COR-L47 (cell line): ENCODE measurements around the gene CYP19A1.

ENCODE experiments used
- DNase-seq: peaks from one replicate; lab custom pipeline; 2025; lab: John Stamatoyannopoulos, UW

CYP19A1 gene

DNA sequence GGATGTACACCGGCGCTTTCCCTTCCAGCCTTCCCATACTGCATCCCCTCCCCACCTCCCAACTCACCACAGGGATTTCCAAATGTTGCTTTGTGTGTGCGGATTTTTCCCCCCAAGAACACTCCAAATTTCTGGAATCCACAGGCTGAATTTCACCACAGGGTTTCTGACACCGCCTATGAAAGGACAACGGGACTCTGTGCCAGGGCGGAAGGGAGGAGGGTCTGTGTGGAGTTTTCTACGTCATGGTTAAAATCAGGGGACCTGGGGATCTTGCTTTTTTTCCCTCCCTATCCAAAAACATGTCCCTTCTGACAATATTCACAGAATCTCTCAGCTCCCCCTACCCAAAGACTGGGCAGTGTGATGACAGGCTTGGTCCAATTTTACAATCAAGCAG lies 14.6 kb downstream of the CYP19A1 start:
- no peak for DNase-seq

DNA sequence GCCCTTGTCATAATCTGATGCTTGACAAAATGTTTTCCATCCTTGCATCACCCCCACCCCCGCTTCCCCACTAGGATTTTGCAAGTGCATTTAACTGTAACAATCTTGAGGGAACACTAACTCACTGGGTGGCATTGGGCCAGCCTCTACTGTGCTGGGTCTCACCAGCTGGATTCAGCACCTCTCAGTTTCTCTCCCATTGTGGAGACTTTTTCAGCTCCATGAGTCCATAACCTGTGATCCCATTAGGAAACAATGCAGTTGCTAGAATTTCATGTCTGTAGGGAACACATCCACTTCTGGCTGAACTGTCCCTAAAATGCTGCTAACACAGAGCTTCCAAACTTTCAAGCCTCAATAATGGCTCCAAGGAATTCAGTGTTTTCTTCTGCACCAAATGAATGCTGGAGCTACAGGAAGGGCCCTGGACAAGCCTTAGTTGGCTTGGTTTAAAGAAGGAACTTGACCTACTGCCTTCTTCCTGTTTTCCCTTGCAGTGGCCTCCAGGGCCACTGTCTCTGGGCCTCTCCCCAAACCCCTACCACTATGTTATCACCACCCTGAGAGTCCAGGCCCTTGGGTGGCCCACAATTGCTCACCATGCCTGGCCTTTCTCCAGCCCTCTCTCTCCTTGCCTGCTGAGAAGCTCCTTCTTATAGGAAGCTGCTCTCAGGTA lies 15.6 kb downstream of the CYP19A1 start:
- DNase-seq = no peak

DNA sequence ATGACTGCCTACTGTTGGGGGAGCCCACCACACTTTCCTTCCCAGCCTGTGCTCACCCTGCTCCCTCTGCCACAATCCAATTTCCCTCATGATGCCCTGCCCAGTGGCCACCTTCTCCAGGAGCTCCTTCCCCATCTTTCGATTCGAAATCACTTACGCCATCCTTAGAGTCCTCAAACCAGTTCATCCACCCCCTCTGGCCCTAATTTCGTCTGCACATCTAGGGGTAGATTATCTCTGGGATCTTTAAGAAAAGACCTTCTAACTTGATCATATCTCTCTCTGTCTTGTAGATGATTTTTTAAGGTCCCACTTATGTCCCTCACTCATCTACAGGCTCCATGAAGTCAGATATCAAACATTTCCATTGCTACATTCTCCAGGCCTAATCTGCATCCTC lies 17.1 kb downstream of the CYP19A1 start:
- no peak for DNase-seq

DNA sequence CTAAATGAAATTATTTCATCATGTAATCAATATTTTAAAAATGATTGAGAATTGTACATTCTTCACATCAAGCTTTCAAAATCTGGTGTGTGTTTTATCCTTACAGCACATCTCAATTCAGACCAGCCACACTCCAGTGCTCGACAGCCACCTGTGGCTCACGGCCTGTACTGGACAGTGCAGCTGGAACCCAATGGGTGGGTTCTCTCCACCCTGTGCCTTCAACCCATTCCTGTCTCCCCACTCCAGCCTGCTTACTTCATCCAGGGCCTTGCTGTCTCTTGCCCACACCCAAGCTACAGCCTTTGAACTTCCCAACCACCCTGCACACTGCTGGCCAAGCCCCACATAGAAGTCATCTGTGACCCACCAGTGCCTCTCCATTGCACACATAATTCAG lies 17.6 kb downstream of the CYP19A1 start:
- DNase-seq = no peak

DNA sequence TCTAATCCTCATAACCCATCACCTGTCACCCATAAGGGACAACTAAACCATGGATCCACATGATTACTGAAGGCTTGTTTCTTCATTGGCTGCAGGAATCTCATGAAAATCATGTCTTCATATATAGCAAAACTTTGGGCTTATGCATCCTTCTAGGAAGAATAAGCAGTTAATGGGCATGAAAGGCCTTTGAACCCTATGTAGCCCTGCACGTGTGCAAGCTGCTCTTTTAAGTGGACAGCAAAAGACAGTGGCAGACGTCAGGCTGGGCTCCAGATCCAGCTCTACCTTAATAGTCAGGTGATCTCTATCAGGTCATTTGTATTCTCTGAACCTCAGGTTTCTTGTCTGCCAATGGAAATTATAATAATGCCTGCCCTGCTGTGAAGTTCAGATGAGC lies 18.9 kb downstream of the CYP19A1 start:
- no peak for DNase-seq

DNA sequence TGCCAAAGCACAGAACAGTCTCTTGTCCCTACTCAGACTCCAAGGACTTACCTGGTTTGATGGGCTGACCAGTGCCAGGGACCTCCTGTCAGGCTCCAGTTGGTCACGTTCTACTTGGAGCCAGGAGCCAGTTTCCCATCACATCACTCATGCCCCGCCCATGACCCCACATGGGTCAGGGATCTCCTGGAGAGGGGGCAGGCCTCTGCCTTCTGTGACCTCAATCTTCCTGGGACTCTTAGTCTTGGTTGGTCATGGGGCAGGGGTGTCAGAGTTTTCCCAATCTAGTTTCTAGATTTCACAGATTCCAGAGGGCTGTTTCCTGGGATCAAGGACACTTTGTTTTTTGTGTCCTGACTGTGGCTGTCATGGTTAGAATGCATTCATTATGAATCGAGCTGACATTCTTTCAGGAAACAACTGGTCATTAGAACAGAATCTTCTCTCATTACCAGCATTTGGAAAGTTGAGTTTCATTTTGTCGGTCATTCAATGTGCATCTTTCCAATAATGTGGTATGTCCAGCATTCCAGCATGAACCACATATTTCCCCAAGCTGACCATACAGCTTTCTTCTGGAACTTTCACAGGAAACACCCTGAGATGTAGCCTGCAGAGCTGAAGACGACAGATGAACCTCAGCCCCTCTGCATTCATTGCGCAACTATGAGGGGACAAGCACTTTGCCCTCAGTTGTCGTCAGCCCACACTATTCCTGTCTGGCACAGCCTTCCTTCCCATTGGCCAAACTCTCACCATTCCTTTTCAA lies 19.8 kb downstream of the CYP19A1 start:
- no peak for DNase-seq

DNA sequence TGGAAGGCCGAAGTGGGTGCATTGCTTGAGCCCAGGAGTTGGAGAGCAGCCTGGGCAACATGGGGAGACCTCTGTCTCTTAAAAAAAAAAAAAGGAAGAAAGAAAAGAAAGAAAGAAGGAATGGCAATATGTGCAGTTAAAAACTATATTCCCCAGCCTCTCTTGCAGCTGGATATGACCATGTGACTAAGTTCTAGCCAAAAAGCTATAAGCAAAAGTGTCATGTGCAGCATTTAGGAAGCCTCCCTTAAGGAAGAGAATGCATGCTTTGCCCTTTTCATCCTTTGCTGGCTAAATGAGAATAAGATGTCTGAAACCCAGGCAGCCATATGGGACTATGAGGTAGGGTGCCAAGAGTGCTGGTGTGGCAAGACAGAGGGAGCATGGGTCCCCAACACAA lies 21.8 kb downstream of the CYP19A1 start:
- no peak for DNase-seq

DNA sequence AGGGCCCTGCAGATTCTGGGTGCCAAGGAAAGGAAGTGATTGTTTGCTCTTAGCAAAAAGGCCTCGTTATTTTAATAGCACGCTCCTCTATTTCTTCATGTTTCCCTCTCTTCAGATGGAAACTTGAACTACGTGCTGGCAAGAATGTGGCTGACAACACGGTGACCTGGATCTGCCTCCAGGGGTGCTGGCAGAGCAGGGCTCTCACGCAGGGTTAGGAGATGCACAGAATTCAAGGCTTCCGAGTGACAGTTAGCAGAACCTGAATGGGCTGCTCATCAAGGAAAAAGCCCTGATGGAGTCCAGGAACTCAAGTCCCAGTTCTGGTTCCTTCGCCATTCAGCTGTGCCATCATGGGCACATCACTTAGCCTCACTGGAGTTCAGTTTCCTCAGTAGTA lies 22.7 kb downstream of the CYP19A1 start:
- DNase-seq = no peak

DNA sequence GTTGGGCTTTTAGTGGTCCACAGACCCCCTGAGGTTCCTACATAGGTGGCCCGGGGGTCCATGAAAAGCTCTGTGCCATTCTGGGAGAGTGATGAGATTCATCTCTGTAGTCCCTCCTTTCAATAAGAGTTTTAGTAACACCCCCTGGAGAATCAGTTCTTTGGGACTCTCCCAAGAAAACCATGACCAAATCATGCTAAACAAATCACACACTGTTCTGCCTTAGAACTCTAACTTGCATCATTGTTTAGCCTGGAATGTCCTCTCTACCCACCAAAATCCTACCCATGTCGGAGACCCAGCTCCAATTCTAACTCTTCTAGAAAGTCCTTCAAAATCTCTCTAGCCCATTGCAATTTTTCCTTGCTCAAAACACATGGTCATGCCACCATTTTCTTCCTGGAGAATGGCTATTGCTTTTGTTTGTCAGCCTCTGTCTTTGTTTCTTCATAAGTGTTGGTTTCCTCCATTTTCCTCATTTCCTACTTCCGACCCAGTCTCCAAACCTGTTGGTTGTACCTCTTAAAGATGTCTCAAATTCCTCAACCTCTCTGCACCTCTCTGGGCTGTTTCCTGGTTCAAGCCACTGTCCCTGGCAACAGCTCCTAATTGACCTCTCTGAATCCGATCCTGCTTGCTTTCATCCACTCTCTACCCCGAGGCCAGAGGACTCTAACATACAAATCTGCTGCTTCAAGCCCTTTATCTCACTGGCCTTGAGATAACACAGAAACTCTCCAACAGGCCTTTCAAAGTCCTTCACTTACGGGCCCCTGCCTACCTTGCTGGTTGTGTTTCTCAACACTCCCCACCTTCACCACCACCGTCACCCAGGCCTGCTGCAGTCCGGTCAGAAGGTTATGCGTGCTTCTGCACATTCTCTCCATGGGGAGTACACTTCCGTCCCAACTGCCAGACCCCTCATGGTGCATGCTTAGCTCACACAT lies 23.7 kb downstream of the CYP19A1 start:
- no peak for DNase-seq

DNA sequence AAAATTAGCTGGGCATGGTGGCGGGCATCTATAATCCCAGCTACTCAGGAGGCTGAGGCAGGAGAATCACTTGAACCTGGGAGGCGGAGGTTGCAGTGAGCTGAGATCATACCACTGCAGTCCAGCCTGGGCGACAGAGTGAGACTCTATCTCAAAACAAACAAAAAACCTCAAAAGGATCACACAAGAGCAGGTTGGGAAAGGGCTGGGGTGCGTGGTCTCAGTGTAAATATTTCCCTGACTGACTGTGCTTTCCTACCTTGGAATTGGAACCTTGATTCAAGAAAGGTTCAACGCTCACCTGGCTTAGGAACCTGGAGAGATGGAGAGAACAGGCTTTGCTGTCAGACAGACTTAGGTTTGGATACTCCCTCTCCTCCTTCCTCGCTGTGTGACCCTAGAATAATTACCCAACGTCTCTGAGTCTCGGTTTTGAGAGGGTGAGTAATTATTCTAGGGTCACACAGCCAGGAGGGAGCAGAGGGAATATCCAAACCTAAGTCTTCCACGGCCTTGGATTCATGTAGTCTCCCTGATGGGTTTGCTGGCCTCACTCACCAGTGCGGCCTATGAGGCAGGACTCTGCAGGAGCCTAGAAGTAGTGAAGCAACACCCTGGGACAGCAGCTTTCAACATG lies 24.6 kb downstream of the CYP19A1 start:
- no peak for DNase-seq

DNA sequence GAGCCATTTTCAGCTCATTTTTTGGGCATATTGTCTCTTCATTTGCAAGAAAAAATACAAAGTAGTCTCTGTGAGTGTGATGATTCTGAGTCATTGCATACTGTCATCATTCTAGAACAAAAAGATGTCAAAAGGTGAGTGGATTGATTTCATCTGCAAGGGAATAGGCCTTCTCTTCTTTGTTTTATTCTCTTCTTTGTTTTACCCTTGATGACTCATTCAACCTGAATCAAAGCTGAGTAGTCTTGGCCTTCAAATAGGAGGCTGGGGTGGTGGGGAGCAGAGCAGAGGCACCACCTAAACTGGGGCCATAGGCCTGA lies 25.4 kb downstream of the CYP19A1 start:
- DNase-seq = peak; percentile 8

DNA sequence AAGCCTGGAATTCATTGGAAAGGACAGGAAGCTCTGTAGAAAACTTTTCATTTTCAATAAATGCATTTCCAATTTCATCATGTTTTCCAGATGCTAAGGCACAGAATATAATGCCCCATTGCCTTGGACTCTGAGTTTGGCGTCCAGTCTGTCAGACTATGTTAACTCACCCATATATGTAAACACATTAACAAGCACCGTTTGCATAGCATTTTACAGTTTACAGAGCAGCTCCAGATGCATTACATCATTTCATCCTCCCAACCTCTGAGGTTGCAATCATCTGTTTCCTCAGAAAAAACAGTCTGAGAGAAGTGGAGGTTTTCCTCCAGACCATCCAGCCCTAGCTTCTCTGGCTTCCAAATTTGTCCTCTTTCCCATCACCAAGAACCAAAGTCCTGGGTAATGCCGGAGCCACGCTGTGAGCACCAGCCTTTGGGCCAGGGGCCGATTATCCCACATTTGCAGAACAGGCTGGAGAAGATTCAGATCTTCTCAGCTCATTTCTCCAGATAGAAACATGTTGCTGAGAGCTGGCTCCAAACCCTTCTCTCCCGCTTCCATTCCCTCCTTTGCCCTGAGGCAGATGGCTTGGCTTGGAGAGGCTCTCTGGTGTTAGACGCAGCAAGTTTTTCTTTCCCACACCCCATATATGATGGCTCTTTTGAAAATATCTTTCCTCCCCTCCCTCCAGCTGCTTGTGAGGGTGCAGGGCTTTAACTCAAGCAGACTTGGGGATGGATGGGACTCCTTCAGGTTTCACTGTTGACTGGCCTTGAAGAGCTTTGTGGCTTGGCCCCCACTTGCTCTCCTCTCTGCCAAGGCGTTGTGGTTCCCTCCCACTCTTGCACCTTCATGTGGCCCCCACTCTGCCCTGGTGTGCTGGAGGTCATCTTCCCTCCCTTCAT lies 26.0 kb downstream of the CYP19A1 start:
- peak; percentile 11 for DNase-seq

DNA sequence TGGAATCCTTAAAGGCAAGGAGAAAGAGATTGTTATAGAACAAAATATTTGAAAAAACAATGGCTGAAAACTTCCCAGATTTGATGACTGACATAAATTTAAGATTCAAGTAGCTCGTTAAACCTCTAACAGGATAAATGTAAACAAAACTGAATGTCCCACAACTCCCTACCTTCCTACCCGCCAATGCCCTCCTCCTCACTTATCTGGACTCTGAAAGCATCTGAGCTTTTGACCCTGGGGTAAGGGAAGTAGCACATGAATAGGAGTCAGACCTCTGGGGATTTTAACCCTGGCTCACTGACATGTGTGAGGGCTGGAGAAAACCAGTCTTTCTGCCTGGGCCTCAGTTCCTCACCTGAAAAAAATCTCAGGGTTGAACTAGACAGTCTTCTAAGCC lies 26.9 kb downstream of the CYP19A1 start:
- DNase-seq = no peak

DNA sequence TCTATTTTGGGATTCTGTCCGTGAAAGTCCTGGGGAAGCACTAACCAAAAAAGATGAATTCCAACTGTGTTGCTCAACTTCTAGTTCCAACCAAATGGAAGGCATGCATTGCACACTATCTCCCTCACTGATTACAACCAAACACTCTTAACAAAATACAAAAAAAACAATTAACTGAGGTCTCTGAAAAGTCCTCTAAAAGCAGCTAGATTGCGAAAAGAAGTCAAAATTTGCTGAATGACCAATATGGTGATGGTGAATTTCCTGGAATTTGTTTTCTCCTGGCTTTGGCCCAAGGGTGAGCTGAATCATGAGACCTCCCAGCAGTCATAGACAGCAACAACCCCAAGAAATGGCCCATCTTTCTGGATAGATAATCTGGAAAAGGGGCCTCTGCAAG lies 28.3 kb downstream of the CYP19A1 start:
- DNase-seq = no peak

DNA sequence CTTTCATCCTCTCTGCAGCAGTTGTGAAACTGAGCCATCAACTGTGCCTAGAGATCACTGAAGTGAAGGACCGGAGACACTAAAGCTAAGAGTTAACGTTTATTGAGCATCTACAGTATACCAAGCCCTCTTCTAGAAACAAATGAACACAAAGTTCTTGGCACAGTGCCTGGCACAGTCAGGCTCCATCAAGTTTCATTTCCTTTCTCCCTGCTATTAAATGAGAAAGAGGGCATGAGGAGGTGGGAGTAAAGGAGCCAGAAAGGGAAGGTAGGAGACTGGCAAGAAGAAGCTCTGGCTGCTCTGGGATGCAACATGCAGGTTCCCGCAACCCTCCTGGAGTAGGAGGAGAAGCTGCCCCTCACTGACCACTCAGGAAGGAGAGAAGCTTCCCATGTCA lies 30.6 kb downstream of the CYP19A1 start:
- no peak for DNase-seq

DNA sequence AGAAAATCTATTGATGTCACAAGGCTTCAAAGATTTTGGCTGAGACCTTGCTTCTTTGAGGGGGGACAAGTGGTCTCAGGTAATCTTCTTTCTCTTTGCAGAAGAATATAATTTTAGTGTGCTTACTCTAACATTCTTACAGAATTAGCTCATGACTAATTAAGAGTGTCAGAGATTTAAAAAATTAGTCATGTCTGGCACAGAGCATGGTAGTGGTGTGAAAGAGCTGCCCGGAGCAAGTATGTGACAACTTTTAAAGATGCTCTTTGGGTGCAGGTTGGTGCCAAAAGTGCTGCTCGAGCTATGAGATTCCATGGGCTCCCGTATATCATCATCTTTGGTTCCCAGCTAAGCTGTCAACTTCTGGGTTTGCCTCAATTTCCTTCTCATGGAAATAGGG lies 31.1 kb downstream of the CYP19A1 start:
- DNase-seq = no peak

DNA sequence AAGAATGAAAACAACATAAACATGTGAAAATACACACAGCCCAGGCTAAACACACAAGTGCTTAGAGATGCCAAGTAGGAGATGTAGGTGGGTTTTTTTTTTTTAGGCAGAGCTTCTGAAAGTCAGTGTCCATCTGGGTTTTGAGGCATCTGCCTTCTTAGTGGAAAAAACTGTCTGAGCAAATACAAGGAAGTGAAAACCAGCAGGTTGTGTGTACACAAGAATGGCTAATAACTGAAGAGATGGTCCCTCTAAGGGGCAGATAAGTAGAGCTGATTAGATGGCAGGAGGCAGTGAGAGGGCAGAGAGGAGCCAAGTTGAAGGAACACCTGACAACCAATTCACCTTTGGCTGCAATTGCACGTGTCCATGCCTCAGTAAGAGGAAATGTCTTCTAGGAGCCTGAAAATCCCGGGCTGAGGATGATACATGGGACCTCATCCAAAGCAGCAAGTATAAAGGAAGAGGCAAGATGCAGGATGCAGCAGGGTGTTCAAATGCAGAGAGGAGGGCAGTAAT lies 34.9 kb downstream of the CYP19A1 start:
- no peak for DNase-seq

DNA sequence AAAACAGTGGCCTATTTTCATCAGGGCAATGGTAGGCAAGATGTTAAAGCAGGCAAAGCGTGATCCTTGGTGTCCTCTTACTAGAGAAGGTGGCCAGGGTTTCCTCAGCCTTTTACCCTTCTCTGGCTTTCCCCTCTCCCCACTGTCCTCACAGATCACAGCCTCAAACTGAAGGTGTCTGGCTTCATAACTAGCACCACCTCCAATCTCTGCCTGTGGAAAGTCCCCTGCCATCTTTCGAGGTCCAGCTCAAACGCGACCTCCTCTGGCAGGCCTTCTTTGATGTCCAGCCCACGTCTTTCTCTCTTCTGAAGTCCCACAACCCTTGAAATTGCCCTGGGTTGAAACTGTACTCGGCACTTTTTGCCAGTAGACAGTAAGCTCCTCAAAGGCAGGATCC lies 35.9 kb downstream of the CYP19A1 start:
- no peak for DNase-seq

DNA sequence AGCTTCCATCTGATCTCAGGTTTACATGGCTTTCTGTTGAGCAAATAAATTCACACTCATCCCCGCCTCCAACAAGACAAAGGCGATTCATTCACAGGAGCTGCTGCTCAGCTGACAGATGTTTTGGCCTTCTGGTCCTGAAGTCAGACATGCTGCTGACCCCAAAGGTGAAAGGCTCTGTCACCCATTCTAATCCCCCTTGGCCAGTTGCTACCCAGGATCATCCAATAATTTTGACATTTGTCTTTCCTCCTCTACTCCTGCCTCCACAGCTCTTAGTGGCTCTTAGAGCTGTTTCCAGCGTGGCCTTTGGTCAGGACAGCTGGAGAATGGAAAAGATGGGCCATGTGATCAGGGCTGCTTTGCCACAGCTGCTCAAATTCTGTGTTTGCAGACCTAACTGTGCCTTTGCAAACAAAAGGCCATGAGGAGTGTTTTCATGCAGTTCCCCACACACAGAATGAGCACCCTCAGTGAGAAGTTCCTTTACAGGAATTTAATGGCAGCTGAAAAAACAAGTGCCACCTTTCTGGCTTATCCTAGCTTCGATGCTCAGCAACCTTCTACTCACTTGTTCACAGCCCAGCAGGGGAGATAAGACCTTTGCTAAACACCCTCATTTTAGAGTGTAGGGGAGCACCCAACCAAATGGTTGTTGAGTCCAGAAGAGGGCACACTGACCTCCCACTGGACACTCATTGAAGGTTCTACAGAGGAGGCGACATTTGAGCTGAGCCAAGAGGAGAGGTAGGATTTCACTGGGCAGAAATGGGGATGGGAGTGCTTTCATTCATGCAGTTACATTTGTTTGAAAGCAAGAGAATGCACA lies 39.0 kb downstream of the CYP19A1 start:
- peak; percentile 80 for DNase-seq

DNA sequence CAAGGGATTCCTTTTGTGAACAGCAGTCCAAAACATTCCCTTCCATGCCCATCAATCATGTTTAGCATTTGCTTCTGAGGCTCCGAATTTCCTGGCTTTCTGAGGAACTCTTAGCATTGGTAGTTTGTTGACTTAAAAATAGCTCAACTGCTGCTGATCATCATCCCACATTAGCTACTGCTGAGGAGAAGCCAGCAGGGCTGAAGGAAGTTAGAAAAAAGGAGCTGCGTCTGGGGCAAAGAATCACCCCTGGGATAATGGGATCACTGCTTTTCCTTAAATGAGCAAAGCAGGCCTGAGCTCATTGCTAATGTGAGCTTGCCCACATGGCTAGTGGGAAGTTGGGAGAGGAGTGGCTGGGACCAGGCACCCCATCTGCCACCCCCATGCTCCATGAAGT lies 39.8 kb downstream of the CYP19A1 start:
- DNase-seq = no peak
